ENCODE results near the gene S1PR5. TPM values are rescaled to one million over a fixed set of nuclear protein-coding genes. Genes with fewer than 3 reads are reported as not detected.

Gene S1PR5
- total RNA-seq, 4 donors from 2014 or later, result 0.84 TPM; not detected in 3

- no peaks in the 10 kb centered on the region for H3K9me3 ChIP-seq
- no peak overlapping the region for H3K4me3 ChIP-seq
- no peak for DNase-seq (ENCODE audit: low spot score in 2 of 2)
- no peaks in the 10 kb centered on the region for H3K27me3 ChIP-seq
- peak overlapping the region in 1 of 4 donors; percentile 31 for H3K27ac ChIP-seq
- WGBS, 2 donors, result 82 to 88% methylated on average over 13 to 24 of the region's 24 CpGs
- H3K4me1 ChIP-seq, result peaks cover 0 to 55% (median 6%) of the 10 kb centered on the region in 4 donors
- peaks cover 0 to 56% (median 0%) of the 10 kb centered on the region in 3 donors for H3K36me3 ChIP-seq
- TF ChIP-seq EP300 (IDR thresholded peaks at IDR 0.05) (no peak), CTCF (IDR thresholded peaks at IDR 0.05) (no peak), POLR2A (IDR thresholded peaks at IDR 0.05) (no peak)
Observed at GRCh38 chr19:10499550-10500246, 17.5 kb downstream of the S1PR5 start.

GRCh38 chr19:10497371-10497770 lies 19.9 kb downstream of the S1PR5 start:
- TF ChIP-seq EP300 (IDR thresholded peaks at IDR 0.05), result no peak
- TF ChIP-seq POLR2A (IDR thresholded peaks at IDR 0.05), result no peak
- TF ChIP-seq CTCF (IDR thresholded peaks at IDR 0.05), result no peak
- 85% methylated on average over 4 of the region's 4 CpGs for WGBS, 2 donors
- H3K4me3 ChIP-seq, result no peak overlapping the region
- DNase-seq (ENCODE audit: low spot score in 2 of 2), result no peak
- no peak overlapping the region for H3K27ac ChIP-seq
- no peaks in the 10 kb centered on the region for H3K27me3 ChIP-seq
- H3K9me3 ChIP-seq, result no peaks in the 10 kb centered on the region
- peaks cover 0 to 77% (median 0%) of the 10 kb centered on the region in 3 donors for H3K36me3 ChIP-seq
- H3K4me1 ChIP-seq, result peaks cover 0 to 49% (median 5%) of the 10 kb centered on the region in 4 donors

DNA sequence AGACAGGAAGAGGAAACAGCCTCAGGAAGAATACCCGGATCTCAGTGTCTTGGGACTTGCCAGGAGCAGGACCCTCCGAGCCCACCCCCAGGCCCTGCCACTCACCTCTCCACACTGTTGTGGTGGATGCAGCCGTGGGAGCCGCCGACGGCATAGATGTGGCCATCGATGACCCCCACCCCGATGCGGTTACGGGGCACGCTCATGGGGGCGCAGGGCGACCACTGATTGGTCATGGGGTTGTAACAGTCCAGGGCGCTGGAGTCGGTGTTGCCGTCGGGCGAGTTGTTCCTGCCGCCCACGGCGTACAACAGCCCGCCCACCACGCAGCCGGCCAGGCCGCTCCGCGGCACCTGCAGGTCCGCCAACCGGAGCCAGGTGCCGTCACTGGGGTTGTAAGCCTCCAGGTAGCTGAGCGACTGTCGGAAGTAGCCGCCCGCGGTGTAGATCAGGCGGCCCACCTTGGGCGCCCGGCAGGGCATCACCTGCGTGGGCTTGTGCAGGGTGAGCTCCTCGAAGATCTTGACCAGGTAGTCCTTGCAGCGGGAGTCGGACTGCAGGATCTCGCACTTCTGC lies 25.7 kb downstream of the S1PR5 start:
- no peak for TF ChIP-seq CTCF (IDR thresholded peaks at IDR 0.05)
- TF ChIP-seq EP300 (IDR thresholded peaks at IDR 0.05), result no peak
- TF ChIP-seq POLR2A (IDR thresholded peaks at IDR 0.05), result no peak
- H3K36me3 ChIP-seq, result peaks cover 0 to 98% (median 27%) of the 10 kb centered on the region in 3 donors
- no peak for DNase-seq (ENCODE audit: low spot score in 2 of 2)
- no peaks in the 10 kb centered on the region for H3K9me3 ChIP-seq
- no peak overlapping the region for H3K4me3 ChIP-seq
- H3K27ac ChIP-seq, result no peak overlapping the region
- 91 to 95% methylated on average over 18 to 42 of the region's 43 CpGs for WGBS, 2 donors
- no peaks in the 10 kb centered on the region for H3K27me3 ChIP-seq
- H3K4me1 ChIP-seq, result no peaks in the 10 kb centered on the region

DNA sequence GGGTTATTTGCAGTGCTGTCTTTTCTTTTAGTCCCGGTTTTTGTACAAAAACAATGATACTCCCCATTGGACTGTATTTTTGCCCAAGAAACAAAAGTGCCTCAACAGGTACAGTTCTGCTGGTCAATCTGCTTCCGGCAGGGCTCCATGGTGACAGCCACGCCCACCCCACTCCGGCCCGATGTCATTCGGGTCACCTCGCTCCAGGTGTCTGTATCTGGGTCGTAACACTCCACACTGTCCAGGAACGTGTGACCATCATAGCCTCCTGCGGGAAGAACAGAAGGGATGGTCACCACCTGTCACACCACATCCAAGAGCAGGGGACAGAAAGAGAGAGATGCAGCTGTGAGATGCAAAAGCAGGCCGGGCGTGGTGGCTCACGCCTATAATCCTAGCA lies 30.7 kb downstream of the S1PR5 start:
- Histone ChIP-seq H3K36me3 (peaks cover 0 to 69% (median 28%) of the 10 kb centered on the region in 3 donors), H3K4me1 (no peaks in the 10 kb centered on the region), H3K27me3 (no peaks in the 10 kb centered on the region), H3K27ac (no peak overlapping the region), H3K9me3 (no peaks in the 10 kb centered on the region), H3K4me3 (no peak overlapping the region)
- TF ChIP-seq POLR2A (IDR thresholded peaks at IDR 0.05) (no peak), CTCF (IDR thresholded peaks at IDR 0.05) (no peak), EP300 (IDR thresholded peaks at IDR 0.05) (no peak)
- DNase-seq (ENCODE audit: low spot score in 2 of 2), result no peak
- 83 to 84% methylated on average over 13 of the region's 13 CpGs for WGBS, 2 donors

- peak overlapping the region in 2 of 4 donors; percentile 57 to 70 for H3K27ac ChIP-seq
- peaks cover 0 to 15% (median 0%) of the 10 kb centered on the region in 4 donors for H3K4me1 ChIP-seq
- H3K9me3 ChIP-seq, result no peaks in the 10 kb centered on the region
- H3K4me3 ChIP-seq, result peak overlapping the region; percentile 28 to 53 (median 34)
- 0 to 1% methylated on average over 20 to 36 of the region's 36 CpGs for WGBS, 2 donors
- TF ChIP-seq EP300 (IDR thresholded peaks at IDR 0.05) (peak in 1 of 2 donors; percentile 22), POLR2A (IDR thresholded peaks at IDR 0.05) (peak in 1 of 2 donors; percentile 26), CTCF (IDR thresholded peaks at IDR 0.05) (peak; percentile 22 to 92 (median 66))
- H3K36me3 ChIP-seq, result no peaks in the 10 kb centered on the region
- peak; percentile 86 to 89 for DNase-seq (ENCODE audit: low spot score in 2 of 2)
- no peaks in the 10 kb centered on the region for H3K27me3 ChIP-seq
Observed at GRCh38 chr19:10478903-10479384, 38.3 kb downstream of the S1PR5 start.
